HT1080 (cell line): Measurements from ENCODE around the gene NIT1. TPM values are rescaled to one million over a fixed set of nuclear protein-coding genes. Genes with fewer than 3 reads are reported as not detected.

Experiments
- DNase-seq: peaks from one replicate; pipeline ENCODE4 v3.0.0-alpha.2; 2015; ENCODE audit warnings: low read depth
- polyA plus RNA-seq, 2 experiments: library from polyadenylated mRNA; depleted of rRNA; stranded (reverse); fragments of >200 nt; gene quantifications; 2 replicates each; pipeline ENCODE4 v1.2.3, GENCODE V29; 2015
- total RNA-seq: library from RNA; depleted of rRNA; stranded (reverse); fragments of >200 nt; shearing (Covaris generic); gene quantifications from 2 replicates; pipeline ENCODE4 v1.2.3, GENCODE V29; 2014; rRNA removed

The NIT1 gene, protein sequence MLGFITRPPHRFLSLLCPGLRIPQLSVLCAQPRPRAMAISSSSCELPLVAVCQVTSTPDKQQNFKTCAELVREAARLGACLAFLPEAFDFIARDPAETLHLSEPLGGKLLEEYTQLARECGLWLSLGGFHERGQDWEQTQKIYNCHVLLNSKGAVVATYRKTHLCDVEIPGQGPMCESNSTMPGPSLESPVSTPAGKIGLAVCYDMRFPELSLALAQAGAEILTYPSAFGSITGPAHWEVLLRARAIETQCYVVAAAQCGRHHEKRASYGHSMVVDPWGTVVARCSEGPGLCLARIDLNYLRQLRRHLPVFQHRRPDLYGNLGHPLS
- 27.4 and 35.1 TPM in 2 replicates for total RNA-seq
- 50.7 and 53.8 TPM in 2 replicates for polyA plus RNA-seq (2015; cell fraction: cytosol; rRNA removed)
- polyA plus RNA-seq (2015; cell fraction: nucleus; rRNA removed) = 100.0 and 122 TPM in 2 replicates

DNA sequence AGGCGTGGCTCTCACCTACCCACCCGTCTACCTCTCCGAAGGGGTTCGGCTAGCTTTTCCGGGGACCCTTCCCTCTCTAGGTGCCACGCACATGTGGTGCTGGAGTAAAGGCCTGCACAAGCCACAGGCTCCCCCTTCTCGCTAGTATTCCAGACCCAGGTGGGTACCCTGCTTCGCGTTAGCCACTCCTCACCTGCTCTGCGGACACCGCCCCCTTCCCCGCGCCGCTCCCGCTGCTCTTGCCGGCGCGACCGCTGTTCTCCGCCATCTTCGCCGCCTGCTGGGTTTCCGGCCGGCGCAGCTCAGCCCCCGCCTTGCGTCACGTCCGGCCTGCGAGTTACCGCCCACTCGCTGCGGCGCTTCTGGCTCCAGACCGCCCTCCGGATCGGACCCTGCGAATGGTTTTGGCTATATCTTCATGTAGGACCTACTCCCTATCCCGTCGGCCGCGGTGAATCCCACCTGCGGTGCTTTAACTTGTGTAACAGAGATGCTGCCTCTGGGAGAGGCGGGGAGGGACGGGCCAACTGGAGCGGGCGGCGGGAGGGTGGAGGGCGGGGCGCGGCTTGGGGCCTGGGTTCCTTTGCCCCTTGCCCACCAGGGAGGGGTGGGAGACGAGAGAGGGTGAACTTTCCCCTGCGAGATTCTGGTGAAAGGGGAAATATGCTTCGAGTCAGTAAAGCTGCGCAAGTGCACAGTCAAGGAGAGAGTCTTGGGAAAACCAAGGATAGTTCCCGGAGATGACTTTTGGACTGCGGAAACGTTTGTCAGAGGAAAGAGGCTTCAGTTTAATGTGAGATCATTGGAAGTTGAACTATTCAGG, at the start of gene NIT1, which contains the start of gene PFDN2:
Gene NIT1, plus strand, starts transcription at position 347 of the 823 bp plus-strand sequence. Its CDS starts 72 bp downstream, at position 419.
Gene PFDN2, minus strand, starts transcription at position 279 of the 823 bp plus-strand sequence. Its CDS starts 11 bp downstream, at position 268.
- peak; percentile 84 for DNase-seq

DNA sequence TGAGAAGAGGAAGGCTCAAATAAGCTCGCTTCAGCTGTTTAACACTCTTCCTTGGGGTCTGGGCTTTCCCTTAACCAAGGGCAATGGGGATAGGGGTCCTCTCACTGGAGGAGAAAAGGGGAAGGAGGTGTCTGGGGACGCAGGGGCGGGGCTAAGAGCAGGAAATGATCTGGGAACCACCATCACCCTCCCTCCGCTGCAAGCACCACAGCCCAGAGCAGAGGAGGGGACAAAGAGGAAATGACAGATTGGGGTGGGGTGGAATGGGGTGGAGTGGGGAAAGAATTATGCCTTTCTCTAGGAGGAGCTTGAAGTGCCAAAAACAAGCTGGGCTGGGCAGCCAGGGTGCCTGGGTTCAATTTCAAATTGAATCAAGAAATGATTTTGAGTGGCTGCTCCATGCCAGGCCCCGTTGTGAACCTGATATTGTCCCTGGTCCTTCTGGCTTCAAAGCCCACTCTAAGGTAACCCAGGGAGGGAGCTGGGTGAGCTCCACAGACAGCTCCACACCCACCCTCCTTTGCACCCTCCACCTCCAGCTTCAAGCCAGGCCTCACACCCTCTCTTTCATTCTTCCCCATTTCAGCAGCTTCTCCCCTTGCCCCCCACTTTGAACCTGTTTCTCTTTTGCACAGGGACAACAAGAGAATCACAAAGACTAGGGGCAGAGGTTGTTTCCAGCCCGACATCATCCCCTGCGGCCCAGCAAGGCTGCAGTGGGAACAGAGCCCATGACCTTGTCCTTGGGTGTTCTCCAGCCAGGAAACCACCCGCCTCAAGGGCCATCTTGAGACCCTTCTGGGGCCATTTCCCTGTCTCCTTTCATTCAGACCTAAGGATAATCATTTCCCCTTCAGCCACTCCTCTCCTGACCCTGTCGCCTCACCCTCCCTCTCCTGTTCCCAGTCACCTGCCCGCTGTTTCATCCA, 49.3 kb upstream of the NIT1 start:
- peak; percentile 55 for DNase-seq

DNA sequence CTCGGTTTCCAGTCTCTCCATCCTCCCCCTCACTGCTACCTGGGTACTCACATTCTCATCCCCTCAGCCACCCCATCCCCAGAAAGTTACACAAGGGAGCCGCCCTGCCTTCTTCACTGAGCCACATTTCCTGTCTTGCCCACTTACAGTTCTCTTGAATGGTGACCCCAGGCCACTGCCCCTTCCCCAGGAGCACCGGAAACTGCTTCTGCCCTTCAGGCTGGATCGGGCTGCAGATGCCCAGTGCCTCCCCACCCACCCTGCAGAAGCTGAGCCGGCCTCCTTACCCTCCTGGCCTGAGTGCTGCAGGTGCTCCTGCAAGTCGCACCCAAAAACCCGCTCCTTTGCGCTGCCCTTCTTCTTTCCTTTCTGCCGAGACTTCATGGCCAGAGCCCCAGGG, 48.7 kb upstream of the NIT1 start:
- no peak for DNase-seq

DNA sequence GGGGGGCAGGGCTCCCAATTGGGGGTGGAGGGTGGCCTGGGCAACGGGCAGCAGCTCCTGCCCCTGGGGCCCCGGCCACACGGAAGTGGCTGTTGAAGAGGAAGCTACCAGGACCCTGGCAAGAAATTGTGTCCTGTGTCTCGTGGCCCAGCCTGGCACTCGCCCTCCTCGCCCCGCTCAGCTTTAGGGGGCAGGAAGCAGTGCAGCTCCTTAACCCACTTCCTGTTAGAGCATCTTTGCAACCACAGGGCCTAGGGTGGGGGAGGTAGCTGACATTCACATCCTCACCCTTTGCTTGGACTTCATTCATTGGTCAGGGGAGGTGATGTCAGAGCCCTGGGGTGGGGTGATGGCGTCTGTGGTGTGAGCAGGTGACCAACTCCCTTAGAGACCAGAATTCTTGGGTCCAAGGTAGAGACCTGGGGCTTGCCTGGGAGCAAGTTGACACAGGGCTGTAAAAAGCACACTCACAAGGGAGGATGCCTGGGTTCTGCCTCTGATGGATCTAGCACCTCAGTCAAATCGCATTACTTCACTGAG, 48.1 kb upstream of the NIT1 start, which contains the start of gene ARHGAP30:
Gene ARHGAP30, minus strand, starts transcription at position 161 of the 540 bp plus-strand sequence. CDS start 267 bp downstream, outside the sequence.
- DNase-seq = peak; percentile 64

DNA sequence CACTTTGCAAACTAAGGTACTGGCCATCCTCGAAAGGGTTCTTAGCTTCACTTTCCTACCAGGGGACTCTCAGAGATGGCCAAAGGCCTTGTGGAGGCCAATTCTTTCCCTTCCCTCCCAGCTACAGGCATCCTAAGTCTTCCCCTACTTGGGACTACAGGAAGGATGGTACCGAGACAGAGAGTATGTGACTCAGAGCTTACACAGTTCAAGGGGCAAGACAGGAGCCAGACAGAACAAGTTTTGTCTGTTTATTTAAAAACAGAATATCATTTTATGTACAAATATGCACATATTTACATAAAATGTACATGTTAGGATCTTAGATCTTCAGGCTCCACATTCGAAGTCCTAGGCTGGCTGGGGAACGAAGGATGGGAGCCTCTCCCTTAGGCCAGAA, 47.1 kb upstream of the NIT1 start:
- DNase-seq = no peak

DNA sequence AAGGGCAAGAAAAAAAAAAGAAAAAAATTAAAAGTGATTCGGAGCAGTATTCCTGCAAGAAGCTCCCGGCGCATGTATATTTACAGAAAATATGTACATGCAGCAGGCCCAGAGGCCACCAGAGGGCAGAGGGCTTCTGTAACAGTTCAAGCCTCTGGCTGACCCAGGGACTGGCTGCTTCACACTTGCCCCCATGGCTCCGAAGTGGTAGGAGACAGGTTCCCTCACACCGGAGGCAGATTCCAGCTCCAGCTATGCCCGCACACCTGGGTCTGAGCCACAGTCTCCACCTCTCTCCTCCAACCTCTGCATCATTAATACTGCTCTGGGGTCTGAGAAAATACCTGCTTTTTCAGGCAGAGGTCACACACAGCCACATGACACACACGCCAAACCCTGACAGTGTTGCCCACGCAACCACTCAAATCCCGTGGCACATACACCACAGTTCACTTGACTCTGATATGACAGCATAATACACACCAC, 46.0 kb upstream of the NIT1 start:
- peak; percentile 41 for DNase-seq

DNA sequence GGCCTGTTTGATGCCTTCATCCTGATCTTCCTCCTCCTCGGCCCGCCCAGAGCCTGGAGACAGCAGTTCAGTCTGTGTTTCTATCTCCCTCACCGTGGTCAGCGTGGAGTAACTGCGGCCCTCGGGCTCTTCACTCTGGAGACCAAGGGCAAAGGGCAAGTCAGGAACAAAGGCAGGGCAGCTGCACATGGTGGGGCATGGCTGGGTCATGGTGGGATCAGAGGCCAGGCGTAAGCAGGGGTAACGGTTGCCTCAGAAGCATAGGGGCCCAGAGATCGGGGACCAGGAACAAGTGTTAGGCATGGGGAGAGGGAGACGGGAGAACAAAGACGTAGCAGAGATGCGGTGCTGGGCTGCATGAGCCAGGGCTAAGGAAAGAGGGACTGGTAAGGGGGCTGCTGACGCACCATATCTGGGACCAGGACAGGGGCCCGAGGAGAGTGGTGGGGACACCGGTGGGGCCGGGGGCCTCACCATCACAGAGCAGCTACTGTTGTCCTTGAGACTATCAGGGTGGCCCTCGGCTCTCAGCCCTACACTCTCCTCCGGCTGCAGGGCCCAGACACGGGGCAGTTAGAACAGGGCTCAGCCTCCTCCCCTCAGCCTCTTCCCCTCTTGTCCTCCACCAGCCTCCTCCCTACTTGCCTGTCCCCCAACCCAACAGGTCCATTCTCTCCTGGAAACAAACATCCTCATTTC, 45.0 kb upstream of the NIT1 start:
- no peak for DNase-seq

DNA sequence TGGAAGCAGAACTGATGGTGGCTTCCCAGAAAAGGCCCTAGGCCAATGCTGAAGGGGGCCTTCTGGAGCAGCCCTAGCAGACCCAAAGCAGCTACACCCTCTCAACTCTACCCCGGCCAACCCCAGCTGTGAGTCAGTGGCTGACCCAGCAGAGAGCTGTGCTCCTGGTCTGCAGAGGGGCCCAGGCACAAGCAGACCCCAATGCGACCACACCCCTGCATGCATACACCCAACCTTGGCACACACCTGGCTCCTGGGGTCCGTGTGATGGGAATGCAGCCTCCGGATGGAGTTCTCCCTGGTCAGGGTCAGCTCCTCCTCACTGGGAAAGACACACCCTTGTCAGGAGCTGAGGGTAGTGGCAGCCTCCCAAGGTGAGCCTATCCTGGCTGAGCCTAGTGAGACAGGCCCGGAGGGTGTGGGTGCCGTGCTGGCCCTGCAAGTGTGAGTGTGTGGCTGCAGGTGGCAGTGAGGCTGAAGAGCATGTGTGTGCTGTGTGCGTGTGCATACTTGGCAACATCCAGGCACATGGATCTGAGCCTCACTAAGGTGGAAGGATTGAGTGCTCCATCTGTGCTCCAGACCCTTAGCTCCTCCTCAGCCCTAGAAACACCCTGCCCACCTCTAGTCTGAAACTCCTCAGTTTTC, 44.3 kb upstream of the NIT1 start:
- DNase-seq = no peak

DNA sequence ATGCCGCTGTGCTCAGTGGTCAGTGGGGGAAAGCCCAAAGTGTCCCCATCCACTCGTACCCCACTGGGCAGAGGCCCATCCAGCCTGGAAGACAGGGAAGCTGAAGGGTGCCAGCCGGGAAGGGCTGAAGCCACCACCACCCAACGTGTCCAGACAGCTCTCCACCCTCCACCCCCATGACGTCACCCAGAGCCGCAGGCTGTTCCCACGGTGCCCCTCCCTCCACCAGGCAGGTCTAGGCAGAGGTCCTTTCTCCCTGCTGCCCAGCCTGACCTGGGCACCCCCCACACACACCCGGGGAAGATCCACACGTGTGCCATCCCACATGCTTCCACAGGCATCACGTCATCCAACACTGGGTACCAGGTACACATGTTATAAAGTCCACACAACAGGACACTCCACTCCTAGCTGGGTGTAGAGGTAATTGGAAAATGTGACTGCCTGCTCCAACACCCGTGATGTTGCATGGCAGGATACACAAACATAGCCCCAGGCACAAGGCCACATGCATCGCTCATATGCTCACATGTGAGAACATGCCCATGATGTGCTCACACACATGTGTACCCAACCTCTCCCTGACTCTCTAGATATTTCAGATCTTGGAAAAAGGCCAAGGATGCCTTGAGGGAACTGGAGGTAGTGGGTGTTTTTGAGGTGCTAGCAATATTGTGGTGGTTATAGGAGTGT, 43.1 kb upstream of the NIT1 start:
- DNase-seq = no peak

DNA sequence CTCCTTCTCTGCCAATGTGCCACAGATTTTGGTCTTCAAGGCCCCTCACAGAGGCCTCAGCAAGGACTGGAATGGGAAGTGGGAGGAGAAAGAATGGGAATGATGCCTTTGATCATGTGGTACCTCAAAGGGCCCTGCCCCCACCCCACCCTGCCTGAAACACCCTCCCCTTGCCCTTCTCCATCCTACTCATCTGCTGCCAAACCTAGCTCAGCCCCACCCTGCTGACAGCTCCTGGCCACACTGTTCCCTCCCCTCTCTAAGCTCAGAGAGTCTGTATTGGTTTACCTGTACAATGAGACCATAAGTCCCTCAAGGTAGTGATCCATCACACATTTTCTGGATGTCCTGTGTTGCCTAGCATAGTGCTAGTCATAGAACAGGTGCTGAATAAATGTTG, 41.5 kb upstream of the NIT1 start:
- no peak for DNase-seq

DNA sequence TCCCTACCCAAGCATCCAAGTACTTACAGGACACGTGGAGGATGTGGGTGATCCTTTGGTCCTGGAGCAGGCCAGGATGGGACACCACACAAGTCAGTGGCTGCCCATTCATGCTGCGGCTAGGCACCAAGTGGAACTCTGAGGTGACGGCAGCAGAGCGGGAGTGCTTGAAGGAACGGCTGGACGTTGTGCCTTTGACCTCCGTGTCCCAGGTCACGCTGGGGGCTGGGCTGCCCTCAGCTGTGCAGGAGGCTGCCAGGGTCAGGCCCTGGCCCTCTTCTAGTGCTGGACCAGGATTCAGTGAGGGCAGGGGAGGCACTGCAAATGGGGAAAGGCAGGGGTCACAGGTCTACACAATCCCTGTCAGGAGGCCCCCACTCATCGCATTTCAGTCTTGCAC, 40.5 kb upstream of the NIT1 start:
- DNase-seq = no peak

DNA sequence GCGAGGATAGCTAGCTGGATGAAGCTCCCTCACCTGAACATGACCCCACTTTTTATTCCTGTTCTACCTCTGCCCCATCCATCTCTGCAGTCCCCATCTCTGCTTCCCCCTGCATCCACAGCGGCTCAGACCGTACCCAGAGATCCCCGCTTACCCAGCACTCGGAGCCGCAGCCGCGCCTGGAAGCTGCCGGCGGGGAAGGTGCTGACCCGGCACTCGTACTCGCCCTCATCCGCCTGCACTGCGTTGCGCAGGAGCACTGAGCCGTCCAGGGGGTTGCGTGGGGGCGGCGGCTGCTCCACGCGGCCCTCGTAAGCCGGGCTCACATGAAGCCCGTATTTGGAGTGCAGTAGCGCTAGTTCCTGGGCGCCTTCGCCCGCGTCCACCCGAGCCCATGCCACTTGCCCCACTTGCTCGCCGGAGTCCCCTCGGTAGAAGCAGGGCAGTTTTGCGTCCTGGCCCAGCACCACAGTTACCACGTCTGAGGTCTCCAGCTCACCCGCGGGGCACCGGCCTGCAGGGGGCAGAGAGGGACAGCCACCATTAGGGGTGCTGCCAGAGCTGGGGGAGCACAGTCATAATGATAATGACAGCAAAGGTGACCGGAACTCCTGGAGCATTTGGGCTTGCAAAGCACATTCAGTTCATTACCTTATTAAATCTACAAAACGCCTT, 38.3 kb upstream of the NIT1 start:
- DNase-seq = no peak

DNA sequence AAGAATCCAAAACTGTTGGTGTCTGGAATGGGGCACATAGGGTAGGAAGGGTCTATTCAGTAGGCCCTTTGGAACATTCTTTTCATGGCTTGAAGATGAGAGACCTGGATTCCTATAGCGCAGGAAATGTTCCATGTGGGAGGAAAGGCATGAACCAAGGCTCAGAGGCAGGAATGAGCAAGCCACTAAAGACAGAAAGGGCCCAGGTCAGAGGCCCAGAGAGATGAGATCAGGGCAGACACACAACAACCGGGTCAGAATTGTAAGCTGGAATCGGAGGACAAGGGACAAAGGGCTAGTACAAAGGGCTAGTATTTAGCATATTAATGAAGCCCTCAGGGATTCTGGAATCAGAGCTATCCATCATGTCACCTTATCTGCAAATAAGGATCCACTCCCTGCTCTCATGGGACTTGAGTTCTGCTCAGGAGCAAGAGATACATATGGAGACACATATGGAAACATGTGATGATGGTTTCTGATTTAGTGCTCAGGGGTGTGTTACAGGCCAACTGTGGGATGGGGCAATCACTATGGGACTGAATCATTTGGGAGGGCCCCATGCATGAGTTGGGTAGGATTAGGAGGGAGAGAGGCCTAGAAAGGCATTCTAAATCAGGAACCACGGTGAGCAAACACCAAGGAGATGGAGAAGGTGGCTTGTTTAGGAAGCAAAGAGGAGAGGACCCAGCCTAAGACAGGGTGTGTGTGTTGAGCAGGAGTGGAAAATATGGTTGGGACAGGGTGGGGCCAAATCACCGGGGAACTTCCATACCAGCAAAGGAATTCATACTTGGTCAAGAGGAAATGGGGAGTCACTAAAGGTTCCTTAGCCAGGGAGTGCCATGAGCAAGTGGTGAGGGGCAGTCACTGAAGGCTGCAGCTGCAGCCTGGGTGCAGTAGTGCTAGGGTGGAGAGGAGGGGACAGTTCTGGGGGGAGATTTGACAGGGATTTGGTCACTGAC, 37.2 kb upstream of the NIT1 start:
- no peak for DNase-seq

DNA sequence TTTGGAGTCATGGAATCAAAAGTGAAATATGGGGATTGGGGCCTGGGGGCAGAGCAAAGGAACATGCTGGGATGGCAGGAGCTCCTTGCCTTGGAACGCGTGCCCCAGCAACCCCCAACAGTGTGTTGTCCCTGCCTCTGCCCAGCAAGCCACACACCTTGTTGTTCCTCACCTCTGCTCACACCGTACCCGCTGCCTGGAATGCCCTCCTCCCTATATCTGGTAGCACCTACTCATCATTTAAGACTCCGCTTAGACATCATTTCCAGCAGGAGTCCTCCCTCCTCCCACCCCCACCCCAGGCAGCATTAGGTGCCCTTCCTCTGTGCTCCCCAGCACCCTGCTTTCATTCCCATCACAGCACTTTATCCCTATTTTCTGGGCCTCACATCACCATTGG, 36.4 kb upstream of the NIT1 start:
- DNase-seq = no peak

DNA sequence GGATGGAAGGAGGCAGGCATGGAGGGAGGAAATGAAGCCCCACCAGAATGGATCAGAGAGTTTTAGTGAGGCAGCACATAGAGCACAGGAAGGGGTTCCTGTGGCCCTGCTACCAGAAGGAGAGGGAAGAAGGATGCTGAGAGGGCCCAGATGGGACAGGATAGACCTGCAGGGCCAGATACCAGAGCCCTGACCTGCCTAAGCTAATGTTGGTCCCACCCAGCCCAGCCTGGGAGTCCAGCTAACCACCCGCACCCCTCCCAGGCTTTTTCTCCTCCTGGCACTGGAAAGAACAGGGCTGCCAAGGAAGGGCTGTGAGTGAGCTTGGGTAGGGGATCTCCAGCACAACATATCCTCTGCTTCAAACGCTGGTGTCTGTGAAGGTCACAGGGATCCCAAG, 35.4 kb upstream of the NIT1 start:
- no peak for DNase-seq

DNA sequence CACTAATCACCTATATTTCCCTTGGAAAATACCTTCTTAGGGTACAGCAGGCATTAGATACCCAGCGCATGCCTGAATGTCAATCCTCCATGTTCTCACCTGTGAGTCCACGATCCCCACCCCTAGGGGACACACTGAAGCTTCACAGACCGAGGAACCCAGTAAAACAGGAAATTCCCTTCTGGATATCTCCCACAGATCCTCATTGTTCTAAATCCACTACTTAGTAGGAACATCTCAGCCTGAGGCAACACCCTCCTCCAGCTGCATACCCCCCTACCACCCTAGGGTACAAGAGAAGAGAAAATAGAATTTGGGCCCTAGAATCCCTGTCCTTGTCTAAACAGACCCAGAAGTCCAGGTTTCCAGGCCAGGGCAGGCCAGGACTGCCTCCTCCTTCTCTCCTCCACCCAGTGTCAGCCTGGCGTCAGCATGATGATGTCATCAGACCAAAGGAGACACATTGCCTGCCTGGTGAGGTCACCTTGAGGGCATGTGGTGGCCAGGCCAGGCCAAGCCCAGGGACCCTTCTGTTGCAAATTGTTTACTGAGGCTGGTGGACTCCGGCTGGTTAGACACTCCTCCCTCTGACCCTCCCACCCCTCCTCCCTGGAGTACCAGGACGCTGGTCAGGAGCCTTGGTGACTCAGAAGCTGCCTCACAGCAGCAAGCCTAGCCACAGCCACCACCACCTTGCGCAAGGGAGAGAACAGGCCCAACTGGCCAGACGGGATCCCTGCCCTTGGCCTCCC, 34.7 kb upstream of the NIT1 start:
- DNase-seq = peak; percentile 93
